A673 (cell line): ENCODE measurements around the gene EP300.
"Not testable (repeated sequence)": the region's sequence is repeated elsewhere in the genome, so short reads cannot be mapped to it uniquely, and the experiment has no call there.

Experiments
- CTCF ChIP-seq: fragments of 300-800, 200-600 bp; sonication (generic); conservative IDR thresholded peaks from 2 replicates; pipeline ENCODE4 v1.5.1; 2017; ENCODE audit warnings: low read depth, mild to moderate bottlenecking, antibody characterized with exemption, low read length, moderate library complexity, mixed read lengths
- EZH2 ChIP-seq: fragments of 200-600 bp; sonication (generic); IDR thresholded peaks from 2 replicates; pipeline ENCODE4 v1.6.1; 2017; ENCODE audit warnings: borderline replicate concordance, low read depth, mild to moderate bottlenecking, mixed read lengths, antibody characterized with exemption, low read length; ENCODE audit not compliant: poor library complexity, severe bottlenecking

DNA sequence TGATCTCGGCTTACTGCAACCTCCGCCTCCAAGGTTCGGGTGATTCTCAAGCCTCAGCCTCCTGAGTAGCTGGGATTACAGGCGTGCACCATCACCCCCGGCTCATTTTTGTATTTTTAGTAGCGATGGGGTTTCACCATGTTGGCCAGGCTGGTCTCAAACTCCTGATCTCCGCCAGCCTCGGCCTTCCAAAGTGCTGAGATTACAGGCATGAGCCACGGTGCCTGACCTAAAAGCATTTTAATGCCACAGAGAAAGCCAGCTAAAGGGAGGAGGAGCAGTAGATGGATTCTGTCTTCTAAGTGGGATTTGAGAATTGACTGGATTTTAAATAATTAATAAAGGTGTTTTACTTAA lies 14.6 kb downstream of the EP300 start:
- TF ChIP-seq CTCF, EZH2: not testable (repeated sequence)
